GM03348 (cell line): ENCODE measurements around the gene KNDC1.
"Not testable (repeated sequence)": the region's sequence is repeated elsewhere in the genome, so short reads cannot be mapped to it uniquely, and the experiment has no call there.

Source experiments
- DNase-seq: peaks from one replicate; pipeline ENCODE4 v3.0.0; 2012; ENCODE audit warnings: low spot score

Gene KNDC1

GRCh38 chr10:133224076-133224475 is 64.1 kb downstream of the KNDC1 start:
- DNase-seq = no peak

- no peak for DNase-seq
These were observed 64.8 kb downstream of the KNDC1 start for GRCh38 chr10:133224756-133225372.

GRCh38 chr10:133225707-133226191 is 65.7 kb downstream of the KNDC1 start:
- no peak for DNase-seq

GRCh38 chr10:133226251-133226808 is 66.3 kb downstream of the KNDC1 start:
- no peak for DNase-seq

- DNase-seq = no peak
These were observed 67.2 kb downstream of the KNDC1 start for GRCh38 chr10:133227256-133227655.

- DNase-seq = no peak
These were observed 69.4 kb downstream of the KNDC1 start for GRCh38 chr10:133229265-133230043.

GRCh38 chr10:133230044-133230361 is 70.0 kb downstream of the KNDC1 start, which contains the start of gene UTF1:
TSS of gene UTF1 (plus strand) at chr10:133230217. CDS start at chr10:133230289, 72 bp downstream.
- no peak for DNase-seq

GRCh38 chr10:133230387-133231195 is 70.6 kb downstream of the KNDC1 start:
- DNase-seq = no peak

- DNase-seq = no peak
These were observed 71.4 kb downstream of the KNDC1 start for GRCh38 chr10:133231244-133231945.

- no peak for DNase-seq
These were observed 72.0 kb downstream of the KNDC1 start for GRCh38 chr10:133231946-133232574.

- not testable (repeated sequence) for DNase-seq
These were observed 74.8 kb downstream of the KNDC1 start for GRCh38 chr10:133234796-133235195.

- no peak for DNase-seq
These were observed 75.3 kb downstream of the KNDC1 start for GRCh38 chr10:133235265-133235855.

- no peak for DNase-seq
These were observed 75.9 kb downstream of the KNDC1 start for GRCh38 chr10:133235932-133236331.

GRCh38 chr10:133236401-133237240 is 76.6 kb downstream of the KNDC1 start:
- no peak for DNase-seq

GRCh38 chr10:133237241-133237587 is 77.2 kb downstream of the KNDC1 start:
- DNase-seq = no peak

GRCh38 chr10:133237588-133238465 is 77.8 kb downstream of the KNDC1 start, which contains the start of gene VENTX:
TSS of gene VENTX (plus strand) at chr10:133237855. CDS start at chr10:133237915, 60 bp downstream.
- no peak for DNase-seq

GRCh38 chr10:133238466-133238804 is 78.4 kb downstream of the KNDC1 start:
- no peak for DNase-seq

- no peak for DNase-seq
These were observed 80.0 kb downstream of the KNDC1 start for GRCh38 chr10:133239990-133240389.
